ENCODE results near the gene ASB18. TPM values are rescaled to one million over a fixed set of nuclear protein-coding genes. Genes with fewer than 3 reads are reported as not detected.

Gene ASB18
- 0.03 TPM in 1 of 5 replicates, not detected in the others for total RNA-seq (2022; extraction: Qiagen RNA extraction; ENCODE audit: low read depth)

GRCh38 chr2:236264256-236264655, at the start of gene ASB18:
TSS of gene ASB18 (minus strand) at chr2:236264406. CDS start at chr2:236264345, 61 bp downstream.

GRCh38 chr2:236168110-236169080, 95.8 kb downstream of the ASB18 start, which contains the start of gene GBX2:
TSS of gene GBX2 (minus strand) at chr2:236168386. CDS start at chr2:236167971, 415 bp downstream.

Other genes with a start within 250 kb of the ASB18 start
- 1.9 to 4.1 TPM (median 3.0 TPM) in 5 replicates for gene GBX2, start 96.0 kb downstream of the ASB18 start, total RNA-seq (2022; extraction: Qiagen RNA extraction; ENCODE audit: low read depth)